HG03571 (cell line): ENCODE results near the gene TFPT.
"Not testable (repeated sequence)": the region's sequence is repeated elsewhere in the genome, so short reads cannot be mapped to it uniquely, and the experiment has no call there.

Experiments used
- ATAC-seq: cut with Tn5 transposase; IDR thresholded peaks from one replicate; pipeline ENCODE4 v1.9.1; 2021; ENCODE audit not compliant: unreplicated experiment

Gene TFPT

DNA sequence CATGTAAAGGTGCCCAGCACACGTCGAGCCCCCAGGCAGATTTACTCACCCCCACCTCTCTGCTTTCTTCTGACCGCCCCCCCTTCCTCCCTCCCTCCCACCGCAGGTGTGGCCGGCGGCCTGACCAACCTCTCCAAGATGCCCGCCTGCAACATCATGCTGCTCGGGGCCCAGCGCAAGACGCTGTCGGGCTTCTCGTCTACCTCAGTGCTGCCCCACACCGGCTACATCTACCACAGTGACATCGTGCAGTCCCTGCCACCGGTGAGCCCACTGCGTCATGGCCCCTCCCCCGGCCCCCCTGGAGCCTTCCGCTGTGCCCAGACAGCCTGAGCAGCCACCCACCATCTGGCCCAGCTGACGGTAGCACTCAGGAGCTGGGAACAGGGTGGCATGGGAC, 8.9 kb upstream of the TFPT start:
- ATAC-seq, result no peak

DNA sequence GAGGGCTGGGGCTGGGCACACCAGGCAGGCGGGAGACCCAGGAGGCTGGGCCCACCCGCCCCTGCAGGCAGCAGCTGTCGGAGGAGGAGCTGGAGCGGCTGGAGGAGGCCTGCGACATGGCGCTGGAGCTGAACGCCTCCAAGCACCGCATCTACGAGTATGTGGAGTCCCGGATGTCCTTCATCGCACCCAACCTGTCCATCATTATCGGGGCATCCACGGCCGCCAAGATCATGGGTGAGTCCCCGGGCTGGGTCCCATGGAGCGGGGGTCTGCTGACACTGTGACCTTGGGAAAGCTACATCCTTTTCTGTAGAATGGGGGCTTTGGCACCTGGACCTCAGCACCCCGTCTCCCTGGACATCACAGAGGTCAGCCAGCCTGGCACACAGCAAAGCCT, 8.2 kb upstream of the TFPT start:
- no peak for ATAC-seq

DNA sequence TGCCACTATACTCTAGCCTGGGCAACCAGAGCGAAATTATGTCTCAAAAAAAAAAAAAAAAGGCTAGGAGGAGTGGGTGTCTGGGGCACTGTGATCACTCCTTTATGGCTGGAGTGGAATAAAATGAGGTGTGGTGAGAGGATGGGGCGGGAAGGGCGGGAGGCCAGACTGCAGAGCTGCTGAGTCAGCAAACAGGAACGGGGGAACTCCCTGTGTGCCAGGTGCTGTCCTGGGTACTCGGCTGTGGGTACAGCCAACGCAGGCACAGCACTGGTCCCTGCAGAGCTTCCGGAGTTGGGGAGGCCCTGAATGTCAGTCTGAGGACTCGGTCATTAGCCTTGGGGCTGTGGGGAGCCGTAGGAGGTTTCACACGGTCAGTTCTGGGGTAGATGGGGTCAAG, 5.8 kb upstream of the TFPT start:
- no peak for ATAC-seq

DNA sequence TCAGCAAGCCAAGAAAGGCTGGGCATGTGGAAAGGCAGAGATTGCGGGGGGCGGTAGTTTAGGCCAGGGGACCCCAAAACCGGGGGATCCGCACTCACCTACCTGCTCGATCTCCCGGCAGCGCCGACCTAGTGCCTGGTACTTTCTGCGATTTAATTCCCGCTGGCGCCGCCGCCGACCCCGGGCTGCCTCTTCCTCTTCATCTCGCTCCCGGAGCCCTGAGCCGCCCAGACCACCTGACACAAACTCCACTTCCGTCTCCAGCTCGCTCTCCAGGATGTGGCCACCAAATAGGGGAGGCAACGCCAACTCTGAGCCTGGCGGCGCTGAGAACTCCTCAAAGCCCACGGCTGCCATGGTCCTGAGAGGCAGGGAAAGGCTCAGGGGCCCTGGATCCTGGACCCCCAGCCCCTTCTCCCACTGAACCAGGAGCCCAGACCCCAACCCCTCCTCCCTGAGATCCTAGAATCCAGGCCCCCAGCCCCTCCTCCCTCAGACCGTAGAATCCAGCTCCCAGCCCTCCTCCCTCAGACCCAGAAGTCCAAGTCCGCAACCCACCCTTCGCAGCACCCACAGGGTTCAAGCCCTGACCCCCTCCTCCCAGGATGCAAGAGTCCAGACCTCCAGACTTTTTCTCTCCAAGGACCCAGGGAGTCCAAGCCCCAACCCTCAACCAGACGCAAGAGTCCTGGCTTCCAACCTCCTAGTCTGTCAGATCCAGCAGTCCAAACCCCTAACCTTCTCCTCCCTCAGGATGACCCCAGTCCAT, 933 bp downstream of the TFPT start:
- ATAC-seq, result no peak

- no peak for ATAC-seq
Observed at GRCh38 chr19:54109651-54110050, 5.8 kb downstream of the TFPT start.

- no peak for ATAC-seq
Observed at GRCh38 chr19:54108496-54108895, 7.0 kb downstream of the TFPT start.

GRCh38 chr19:54107876-54108490, 7.5 kb downstream of the TFPT start:
- no peak for ATAC-seq

DNA sequence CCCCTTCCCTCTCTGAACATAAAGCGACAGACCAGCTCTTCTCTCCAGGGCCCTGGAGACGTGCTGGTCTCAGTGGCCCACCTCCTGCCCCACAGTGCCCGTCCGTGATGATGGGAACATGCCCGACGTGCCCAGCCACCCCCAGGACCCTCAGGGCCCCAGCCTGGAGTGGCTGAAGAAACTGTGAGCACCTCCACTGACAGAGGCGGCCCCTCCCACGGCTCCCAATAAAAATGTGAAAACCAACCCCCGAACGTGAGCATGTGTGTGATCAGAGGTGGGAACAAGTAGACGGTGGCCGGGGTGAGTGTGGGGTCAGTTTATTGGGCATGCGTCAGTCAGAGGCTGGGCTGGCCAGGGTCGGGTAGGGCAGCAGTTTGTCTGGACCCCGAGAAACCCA, 8.7 kb downstream of the TFPT start:
- no peak for ATAC-seq

GRCh38 chr19:54105796-54106195, 9.7 kb downstream of the TFPT start:
- ATAC-seq, result no peak

DNA sequence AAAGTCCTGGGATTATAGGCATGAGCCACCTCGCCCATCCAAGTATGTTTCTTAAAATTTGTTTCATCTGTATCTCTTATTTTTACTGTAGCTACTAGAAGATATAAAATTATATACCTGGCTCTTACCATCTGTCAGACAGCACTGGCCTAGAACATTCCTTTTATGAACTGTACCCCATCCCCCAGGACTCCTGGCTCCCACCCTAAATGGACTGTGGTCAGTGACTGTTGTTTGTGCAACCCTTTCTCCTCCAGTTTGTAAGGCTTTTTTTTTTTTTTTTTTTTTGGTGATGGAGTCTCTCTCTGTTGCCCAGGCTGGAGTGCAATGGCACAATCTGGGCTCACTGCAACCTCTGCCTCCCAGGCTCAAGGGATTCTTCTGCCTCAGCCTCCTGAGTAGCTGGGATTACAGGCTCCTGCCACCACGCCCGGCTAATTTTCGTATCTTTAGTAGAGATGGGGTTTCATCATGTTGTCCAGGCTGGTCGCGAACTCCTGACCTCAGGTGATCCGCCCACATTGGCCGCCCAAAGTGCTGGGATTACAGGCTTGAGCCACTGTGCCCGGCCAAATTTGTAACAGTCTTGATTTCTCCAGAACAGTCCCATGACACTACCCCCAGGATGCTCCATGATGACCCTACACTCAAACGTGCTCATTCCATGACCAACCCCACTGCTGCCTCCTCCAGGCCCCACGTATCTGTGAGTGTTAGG, 10.3 kb downstream of the TFPT start:
- no peak for ATAC-seq

GRCh38 chr19:54102421-54103169, 12.9 kb downstream of the TFPT start, which contains the start of gene NDUFA3:
Gene NDUFA3, plus strand, starts transcription at chr19:54102855. Its CDS starts 24 bp downstream, at chr19:54102879.
- peak; percentile 91 for ATAC-seq

DNA sequence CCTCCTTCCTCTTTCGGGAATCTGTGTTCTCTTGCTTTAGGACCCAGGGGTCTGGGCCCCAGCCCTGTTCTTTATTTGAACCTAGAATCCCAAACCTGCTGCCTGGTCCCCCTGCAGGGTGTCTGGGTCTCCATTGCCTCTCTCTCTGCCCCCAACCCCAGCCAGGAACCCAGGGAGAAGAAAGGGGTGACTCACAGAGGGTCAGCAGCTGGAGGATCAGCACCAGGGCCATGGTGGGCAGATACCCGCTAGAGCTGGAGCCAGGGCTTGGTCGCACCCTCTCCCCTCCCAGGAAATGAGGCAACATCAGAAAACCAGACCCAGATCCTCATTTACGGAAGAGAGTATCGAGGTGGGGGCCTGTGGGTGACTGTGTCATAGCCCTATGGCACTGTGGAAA, 14.9 kb downstream of the TFPT start, which contains the start of gene OSCAR:
Gene OSCAR, minus strand, starts transcription at position 243 of the 400 bp plus-strand sequence. Its CDS starts 11 bp downstream, at position 232.
- no peak for ATAC-seq

DNA sequence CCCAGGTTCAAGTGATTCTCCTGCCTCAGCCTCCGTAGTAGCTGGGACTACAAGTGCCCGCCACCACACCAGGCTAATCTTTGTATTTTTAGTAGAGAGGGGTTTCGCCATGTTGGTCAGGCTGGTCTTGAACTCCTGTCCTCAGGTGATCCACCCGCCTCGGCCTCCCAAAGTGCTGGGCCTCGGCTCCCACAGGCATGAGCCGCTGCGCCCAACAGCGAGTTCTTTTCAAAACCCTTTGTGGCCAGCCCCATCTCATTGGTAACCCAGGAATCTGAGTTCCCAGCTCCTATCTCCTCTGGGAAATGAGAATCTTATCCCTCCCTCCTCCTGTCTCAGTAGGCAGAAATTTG, 15.6 kb downstream of the TFPT start:
- not testable (repeated sequence) for ATAC-seq

- ATAC-seq, result no peak
Observed at GRCh38 chr19:54099190-54099902, 16.1 kb downstream of the TFPT start.

GRCh38 chr19:54096617-54097106, 18.8 kb downstream of the TFPT start:
- no peak for ATAC-seq

GRCh38 chr19:54095859-54096616, 19.4 kb downstream of the TFPT start:
- ATAC-seq, result not testable (repeated sequence)

- ATAC-seq, result no peak
Observed at GRCh38 chr19:54095136-54095858, 20.2 kb downstream of the TFPT start.

- no peak for ATAC-seq
Observed at GRCh38 chr19:54094426-54095000, 20.9 kb downstream of the TFPT start.

GRCh38 chr19:54084410-54084809, 31.0 kb downstream of the TFPT start:
- no peak for ATAC-seq
